IMR-90 (cell line): ENCODE data around the gene SNTG2. TPM values are rescaled to one million over a fixed set of nuclear protein-coding genes. Genes with fewer than 3 reads are reported as not detected.

Source experiments
- ATAC-seq: fragments of 200-7000 bp; cut with Tn5 transposase; 2 replicates; pipeline ENCODE4 v1.9.1; 2020; ENCODE audit warnings: low read depth, mild to moderate bottlenecking, moderate library complexity
- BruUV-seq: library from RNA; stranded (reverse); fragments of 400-500 nt; replicated peaks from 2 replicates; lab custom pipeline; 2021; lab: Mats Ljungman, UMichigan
- CTCF ChIA-PET: fragments of 300-600 bp; formaldehyde crosslinking; extraction: SDS; loops from one replicate; lab custom pipeline; 2021; ENCODE audit warnings: antibody characterized with exemption; lab: Yijun Ruan, JAX
- POLR2A ChIA-PET: fragments of 300-600 bp; sonication (Branson Sonifier 250); formaldehyde crosslinking; loops from one replicate; lab custom pipeline; 2022; ENCODE audit warnings: antibody characterized with exemption; ENCODE audit not compliant: unreplicated experiment; lab: Charles Lee
- DNase-seq: peaks from one replicate; pipeline ENCODE4 v3.0.0; 2013
- H2AFZ ChIP-seq: replicated peaks from 2 replicates; pipeline ENCODE3; 2013; ENCODE audit warnings: low read length, mild to moderate bottlenecking; ENCODE audit not compliant: poor library complexity
- H2AK5ac ChIP-seq: 2 replicates; pipeline ENCODE4 v1.6.1; 2013; ENCODE audit warnings: low read depth, low read length, inconsistent platforms
- H2AK9ac ChIP-seq: replicated peaks from 2 replicates; pipeline ENCODE3; 2013; ENCODE audit warnings: mild to moderate bottlenecking, low read depth, low read length, moderate library complexity; ENCODE audit not compliant: poor library complexity
- H2BK120ac ChIP-seq: 2 replicates; pipeline ENCODE4 v1.6.1; 2013; ENCODE audit warnings: low read depth, low read length, inconsistent platforms
- H2BK15ac ChIP-seq: 3 replicates; pipeline ENCODE4 v1.6.1; 2013; ENCODE audit warnings: low read depth, low read length, inconsistent platforms
- H2BK20ac ChIP-seq: 2 replicates; pipeline ENCODE4 v1.6.1; 2013; ENCODE audit warnings: low read depth, mild to moderate bottlenecking, inconsistent platforms, low read length, moderate library complexity
- H2BK5ac ChIP-seq: 2 replicates; pipeline ENCODE4 v1.6.1; 2013; ENCODE audit warnings: mild to moderate bottlenecking, low read depth, low read length, inconsistent platforms; ENCODE audit not compliant: poor library complexity, severe bottlenecking
- H3K14ac ChIP-seq: replicated peaks from 2 replicates; pipeline ENCODE4 v1.6.1; 2013; ENCODE audit warnings: low read depth, low read length, inconsistent platforms
- H3K18ac ChIP-seq: 2 replicates; pipeline ENCODE4 v1.6.1; 2013; ENCODE audit warnings: low read depth, low read length, control low read depth
- H3K23ac ChIP-seq: 2 replicates; pipeline ENCODE4 v1.6.1; 2013; ENCODE audit warnings: low read depth, low read length, inconsistent platforms
- H3K27ac ChIP-seq: 2 replicates; pipeline ENCODE4 v1.5.1; 2013; ENCODE audit warnings: mild to moderate bottlenecking, control low read depth, low read length; ENCODE audit not compliant: insufficient read depth
- H3K27me3 ChIP-seq: 2 replicates; pipeline ENCODE4 v1.6.1; 2013; ENCODE audit warnings: low read length; ENCODE audit not compliant: control insufficient read depth, insufficient read depth
- H3K36me3 ChIP-seq: 2 replicates; pipeline ENCODE4 v1.6.1; 2013; ENCODE audit warnings: low read length, mixed read lengths; ENCODE audit not compliant: control insufficient read depth, insufficient read depth
- H3K4ac ChIP-seq: 2 replicates; pipeline ENCODE4 v1.6.1; 2013; ENCODE audit warnings: low read depth, low read length, inconsistent platforms
- H3K4me1 ChIP-seq: 2 replicates; pipeline ENCODE4 v1.6.1; 2013; ENCODE audit warnings: low read length, mixed read lengths; ENCODE audit not compliant: control insufficient read depth, insufficient read depth
- H3K4me2 ChIP-seq: 2 replicates; pipeline ENCODE4 v1.6.1; 2013; ENCODE audit warnings: low read depth, mild to moderate bottlenecking, control low read depth, low read length, moderate library complexity
- H3K4me3 ChIP-seq: 2 replicates; pipeline ENCODE4 v1.5.1; 2013; ENCODE audit warnings: low read depth, mild to moderate bottlenecking, control low read depth, low read length, moderate library complexity; ENCODE audit not compliant: insufficient read depth
- H3K56ac ChIP-seq: 2 replicates; pipeline ENCODE4 v1.6.1; 2013; ENCODE audit warnings: low read length, inconsistent platforms; ENCODE audit not compliant: insufficient read depth; ENCODE audit errors: extremely low read depth
- H3K79me1 ChIP-seq, 2 experiments: 2 replicates each; pipeline ENCODE4 v1.6.1; 2013; ENCODE audit warnings: low read length in 2 of 2, inconsistent platforms in 1 of 2, low read depth in 1 of 2
- H3K9ac ChIP-seq: 2 replicates; pipeline ENCODE4 v1.6.1; 2013; ENCODE audit warnings: low read depth, low read length, control low read depth
- H3K9me1 ChIP-seq: 2 replicates; pipeline ENCODE4 v1.6.1; 2013; ENCODE audit warnings: low read length, inconsistent platforms; ENCODE audit not compliant: insufficient read depth
- H3K9me3 ChIP-seq: 2 replicates; pipeline ENCODE4 v1.6.1; 2013; ENCODE audit warnings: low read length; ENCODE audit not compliant: control insufficient read depth, insufficient read depth
- H4K20me1 ChIP-seq: 2 replicates; pipeline ENCODE4 v1.6.1; 2013; ENCODE audit warnings: low read length, inconsistent platforms; ENCODE audit not compliant: insufficient read depth
- H4K5ac ChIP-seq: 2 replicates; pipeline ENCODE4 v1.6.1; 2013; ENCODE audit warnings: mild to moderate bottlenecking, low read depth, low read length, control low read depth
- H4K8ac ChIP-seq, 2 experiments: 2 replicates each; pipeline ENCODE4 v1.6.1; 2013; ENCODE audit warnings: low read depth in 2 of 2, low read length in 2 of 2, control low read depth in 1 of 2, inconsistent platforms in 1 of 2
- H4K91ac ChIP-seq: 2 replicates; pipeline ENCODE4 v1.6.1; 2013; ENCODE audit warnings: low read depth, low read length, inconsistent platforms; ENCODE audit not compliant: insufficient read depth
- CEBPB ChIP-seq: IDR thresholded peaks from 2 replicates; pipeline ENCODE4 v1.6.1; 2012; ENCODE audit warnings: low read depth, low read length, improper control_type of control experiment
- CHD1 ChIP-seq: IDR thresholded peaks from 2 replicates; pipeline ENCODE4 v1.6.1; 2012; ENCODE audit warnings: low read depth, low read length, improper control_type of control experiment
- MAFK ChIP-seq: IDR thresholded peaks from 2 replicates; pipeline ENCODE4 v1.6.1; 2012; ENCODE audit warnings: low read depth, low read length, improper control_type of control experiment
- MXI1 ChIP-seq: IDR thresholded peaks from 2 replicates; pipeline ENCODE4 v1.6.1; 2012; ENCODE audit warnings: low read depth, mild to moderate bottlenecking, low read length, moderate library complexity, borderline replicate concordance
- POLR2A ChIP-seq: IDR thresholded peaks from 2 replicates; pipeline ENCODE4 v1.6.1; 2012; ENCODE audit warnings: mild to moderate bottlenecking, low read depth, low read length
- RAD21 ChIP-seq: IDR thresholded peaks from 2 replicates; pipeline ENCODE4 v1.6.1; 2012; ENCODE audit warnings: low read length, improper control_type of control experiment
- SMC3 ChIP-seq: fragments of 150-350 bp; IDR thresholded peaks from 2 replicates; pipeline ENCODE4 v1.6.1; 2016; ENCODE audit warnings: low read depth, mild to moderate bottlenecking, antibody characterized with exemption, low read length, moderate library complexity
- WGBS, 2 experiments: methylation state at CpG; one replicate each; pipeline versions ENCODE4 v1.1.5 to v1.1.7; 2013; ENCODE audit warnings: missing lambda C conversion rate in 2 of 2; ENCODE audit not compliant: insufficient read length in 1 of 2; ENCODE audit errors: extremely low coverage in 2 of 2; 5-methylcytosine and 5-hydroxymethylcytosine counted together
- dilution Hi-C: fragments of 300-500 bp; cut with HindIII; formaldehyde crosslinking; loops from one replicate; pipeline ENCODE4 v1.14.3; 2018; ENCODE audit warnings: low sequenced_read_pairs; ENCODE audit not compliant: unreplicated experiment
- in situ Hi-C: fragments of 300-500 bp; cut with MboI; formaldehyde crosslinking; loops from 3 replicates; pipeline ENCODE4 v1.14.3; 2019; ENCODE audit warnings: low sequenced_read_pairs, inconsistent platforms, mixed read lengths
- intact Hi-C: fragments of 100-400 bp; cut with micrococcal nuclease; formaldehyde crosslinking; loops from 2 replicates; pipeline ENCODE4 v1.10.0; 2022
- polyA plus RNA-seq, 3 experiments: library from polyadenylated mRNA; depleted of rRNA; stranded (reverse); fragments of >200 nt; gene quantifications; 2 replicates each; pipeline ENCODE4 v1.2.3, GENCODE V29; 2012; ENCODE audit warnings: low replicate concordance in 1 of 3
- total RNA-seq: library from RNA; depleted of rRNA; stranded (reverse); fragments of >200 nt; gene quantifications from 2 replicates; pipeline ENCODE4 v1.2.3, GENCODE V29; 2012

The SNTG2 gene
- total and polyA plus RNA-seq, 2 of the 4 experiments (the other 2 are of a cell fraction): under 0.01 to 0.17 TPM

GRCh38 chr2:941871-942270, 8.8 kb upstream of the SNTG2 start:
- H2BK5ac ChIP-seq: no peak overlapping the region

More at GRCh38 chr2:941871-942270, 8.8 kb upstream of the SNTG2 start:
- Histone ChIP-seq H2BK120ac (no peak overlapping the region), H2AFZ (no peak overlapping the region), H3K23ac (no peak overlapping the region), H4K91ac (no peak overlapping the region), H3K4me2 (no peak overlapping the region), H3K9me1 (no peaks in the 10 kb centered on the region), H3K4me1 (no peaks in the 10 kb centered on the region), H2AK5ac (no peak overlapping the region), H3K18ac (no peak overlapping the region), H2AK9ac (no peak overlapping the region), H2BK15ac (no peak overlapping the region), H3K79me1 (no peaks in the 10 kb centered on the region), H3K9ac (no peak overlapping the region), H3K4me3 (no peak overlapping the region), H3K27ac (no peak overlapping the region), H3K9me3 (peaks cover 13% of the 10 kb centered on the region; the same call in 1 of the 2 replicates), H3K14ac (no peak overlapping the region), H4K5ac (no peak overlapping the region), H4K8ac (no peak overlapping the region), H3K56ac (no peak overlapping the region), H3K36me3 (no peaks in the 10 kb centered on the region), H4K20me1 (no peaks in the 10 kb centered on the region), H2BK20ac (no peak overlapping the region), H3K4ac (no peak overlapping the region), H3K27me3 (no peaks in the 10 kb centered on the region)
- TF ChIP-seq MAFK (no peak), CHD1 (no peak), RAD21 (no peak), CEBPB (no peak), MXI1 (no peak), POLR2A (no peak), SMC3 (no peak)
- intact Hi-C loops (no loop called here), in situ Hi-C loops (loop anchor here (25.0 kb wide), 1 partner anchor 895 kb away; no protein-coding TSS in a partner anchor), dilution Hi-C loops (no loop called here)
- no TSS peak for BruUV-seq
- WGBS, 2 experiments: no CpG with 5 or more reads among the region's 14 CpGs
- ChIA-PET CTCF (no interaction called here), POLR2A (no interaction called here)
- ATAC-seq (no peak), DNase-seq (no peak)
